Left colon (tissue), 2 donors: Measurements from ENCODE around the gene CALN1. TPM values are rescaled to one million over a fixed set of nuclear protein-coding genes. Genes with fewer than 3 reads are reported as not detected.
"Not testable (repeated sequence)": the region's sequence is repeated elsewhere in the genome, so short reads cannot be mapped to it uniquely, and the experiment has no call there.

ENCODE experiments used
- ATAC-seq: fragments of 200-7000 bp; cut with Tn5 transposase; one replicate; pipeline ENCODE4 v1.9.1; 2020; ENCODE audit warnings: mild to moderate bottlenecking, moderate library complexity
- DNase-seq, 2 donors: peaks; one replicate each; pipeline ENCODE4 v3.0.0-alpha.2; 2020
- intact Hi-C, 2 donors: fragments of 100-400 bp; cut with DNase I in 1 of 2; cut with micrococcal nuclease in 1 of 2; formaldehyde crosslinking; loops; one replicate each; pipeline versions ENCODE4 v1.11.2 to v1.14.0; 2022; cut with DNase I, micrococcal nuclease
- total RNA-seq, 2 donors: library from RNA; stranded (reverse); fragmentation: NEBNext Ultra II Directional; extraction: Animal tissue kit (Norgen Biotek cat#: 25700); gene quantifications; one replicate each; pipeline ENCODE4 v1.2.1, GENCODE V29; 2021
- donor health status: DM: no; HTN: no; CAD: no.
- donor health status: DM: yes; HTN: yes; CAD: no.

The CALN1 gene
- total RNA-seq, 2 donors from 2014 or later, result not detected

- intact Hi-C loops, result no loop called here
- no peak for ATAC-seq
- no peak for DNase-seq
These were observed 1.2 kb upstream of the CALN1 start for GRCh38 chr7:72413290-72413689.

- intact Hi-C loops, result no loop called here
- ATAC-seq, result no peak
- DNase-seq, result no peak
These were observed 719 bp downstream of the CALN1 start for GRCh38 chr7:72411419-72411818.

- ATAC-seq (no peak), DNase-seq (no peak)
- intact Hi-C loops, result no loop called here
These were observed 2.5 kb downstream of the CALN1 start for GRCh38 chr7:72409638-72410015.

- intact Hi-C loops, result no loop called here
- ATAC-seq (no peak), DNase-seq (no peak)
These were observed 3.0 kb downstream of the CALN1 start for GRCh38 chr7:72408966-72409637.

GRCh38 chr7:72406820-72407403, 5.2 kb downstream of the CALN1 start:
- DNase-seq, result no peak
- intact Hi-C loops, result no loop called here
- no peak for ATAC-seq

- DNase-seq (no peak), ATAC-seq (no peak)
- intact Hi-C loops, result no loop called here
These were observed 6.3 kb downstream of the CALN1 start for GRCh38 chr7:72405871-72406270.

GRCh38 chr7:72405418-72405817, 6.7 kb downstream of the CALN1 start:
- no peak for ATAC-seq
- intact Hi-C loops, result no loop called here
- no peak for DNase-seq

- DNase-seq, result no peak
- intact Hi-C loops, result no loop called here
- ATAC-seq, result no peak
These were observed 7.4 kb downstream of the CALN1 start for GRCh38 chr7:72404743-72405142.

GRCh38 chr7:72403458-72404076, 8.6 kb downstream of the CALN1 start:
- DNase-seq (no peak), ATAC-seq (no peak)
- intact Hi-C loops, result no loop called here

GRCh38 chr7:72394016-72394415, 18.1 kb downstream of the CALN1 start:
- ATAC-seq (no peak), DNase-seq (no peak)
- intact Hi-C loops, result no loop called here

- intact Hi-C loops, result no loop called here
- ATAC-seq, result no peak
- DNase-seq, result no peak
These were observed 20.2 kb downstream of the CALN1 start for GRCh38 chr7:72391821-72392377.

- DNase-seq (no peak), ATAC-seq (no peak)
- intact Hi-C loops, result no loop called here
These were observed 26.0 kb downstream of the CALN1 start for GRCh38 chr7:72386118-72386517.

- DNase-seq, result no peak
- no peak for ATAC-seq
- intact Hi-C loops, result no loop called here
These were observed 49.9 kb downstream of the CALN1 start for GRCh38 chr7:72362246-72362645.

- intact Hi-C loops, result no loop called here
- ATAC-seq (no peak), DNase-seq (no peak)
These were observed 66.9 kb downstream of the CALN1 start for GRCh38 chr7:72345208-72345727.

- ATAC-seq (no peak), DNase-seq (no peak)
- intact Hi-C loops, result no loop called here
These were observed 68.1 kb downstream of the CALN1 start for GRCh38 chr7:72343991-72344390.

- intact Hi-C loops, DNase-seq, ATAC-seq: not testable (repeated sequence)
These were observed 68.8 kb downstream of the CALN1 start for GRCh38 chr7:72343354-72343753.

- DNase-seq, result no peak
- intact Hi-C loops, result no loop called here
- ATAC-seq, result no peak
These were observed 74.6 kb downstream of the CALN1 start for GRCh38 chr7:72337390-72338167.

- DNase-seq (no peak), ATAC-seq (no peak)
- intact Hi-C loops, result no loop called here
These were observed 75.3 kb downstream of the CALN1 start for GRCh38 chr7:72336632-72337389.

- ATAC-seq (no peak), DNase-seq (no peak)
- intact Hi-C loops, result no loop called here
These were observed 75.8 kb downstream of the CALN1 start for GRCh38 chr7:72336382-72336631.
